Neural cell (in vitro differentiated cells): ENCODE results near the gene POU2F2. TPM values are rescaled to one million over a fixed set of nuclear protein-coding genes. Genes with fewer than 3 reads are reported as not detected.
A peak's percentile ranks its signal among the peaks of the same experiment; 100 is the strongest.

Source experiments
- H2AFZ ChIP-seq: fragments of 200-600, 300-800 bp; sonication (generic), shearing (Covaris generic); 2 replicates; pipeline ENCODE4 v1.6.0; 2014; ENCODE audit warnings: low read depth, mild to moderate bottlenecking, antibody characterized with exemption, low read length, moderate library complexity
- H3F3A ChIP-seq: fragments of 200-600 bp; shearing (Covaris generic); 2 replicates; pipeline ENCODE4 v1.6.1; 2016; ENCODE audit warnings: mild to moderate bottlenecking, moderate library complexity, mixed read lengths, antibody characterized with exemption, low read length; ENCODE audit not compliant: insufficient read depth, poor library complexity, severe bottlenecking
- H3K27ac ChIP-seq: fragments of 200-600, 300-800 bp; sonication (generic), shearing (Covaris generic); 2 replicates; pipeline ENCODE4 v1.5.1; 2014; ENCODE audit warnings: mild to moderate bottlenecking, low read length, moderate library complexity
- H3K27me3 ChIP-seq: fragments of 300-800, 200-600 bp; sonication (generic), shearing (Covaris generic); 2 replicates; pipeline ENCODE4 v1.6.0; 2014; ENCODE audit warnings: mild to moderate bottlenecking, low read depth, low read length, moderate library complexity; ENCODE audit not compliant: insufficient read depth
- H3K36me3 ChIP-seq: fragments of 300-800, 200-600 bp; sonication (generic), shearing (Covaris generic); 2 replicates; pipeline ENCODE4 v1.5.1; 2014; ENCODE audit warnings: mild to moderate bottlenecking, antibody characterized with exemption, low read length, moderate library complexity; ENCODE audit not compliant: insufficient read depth
- H3K4me2 ChIP-seq: fragments of 300-800, 200-600 bp; sonication (generic), shearing (Covaris generic); 2 replicates; pipeline ENCODE4 v1.6.0; 2014; ENCODE audit warnings: mild to moderate bottlenecking, low read length
- H3K4me3 ChIP-seq: fragments of 300-800, 200-600 bp; sonication (generic), shearing (Covaris generic); 2 replicates; pipeline ENCODE4 v1.5.1; 2014; ENCODE audit warnings: mild to moderate bottlenecking, low read length, moderate library complexity
- H3K79me2 ChIP-seq: fragments of 200-600 bp; shearing (Covaris generic); replicated peaks from 2 replicates; pipeline ENCODE4 v1.6.0; 2014; ENCODE audit warnings: mild to moderate bottlenecking, low read length, moderate library complexity; ENCODE audit not compliant: insufficient read depth
- H3K9ac ChIP-seq: fragments of 300-800, 200-600 bp; sonication (generic), shearing (Covaris generic); 2 replicates; pipeline ENCODE4 v1.6.1; 2016; ENCODE audit warnings: mild to moderate bottlenecking, low read length, mixed read lengths
- H3K9me2 ChIP-seq: fragments of 200-600 bp; shearing (Covaris generic); 2 replicates; pipeline ENCODE4 v1.6.1; 2016; ENCODE audit warnings: mild to moderate bottlenecking, low read length, mixed read lengths; ENCODE audit not compliant: insufficient read depth
- H3K9me3 ChIP-seq: fragments of 200-600, 300-800 bp; sonication (generic), shearing (Covaris generic); 2 replicates; pipeline ENCODE4 v1.6.1; 2016; ENCODE audit warnings: mild to moderate bottlenecking, mixed run types, low read length, moderate library complexity, mixed read lengths
- H4K20me1 ChIP-seq: fragments of 200-600 bp; shearing (Covaris generic); 2 replicates; pipeline ENCODE4 v1.6.1; 2016; ENCODE audit warnings: mild to moderate bottlenecking, mixed run types; ENCODE audit not compliant: insufficient read depth
- EP300 ChIP-seq: fragments of 450-650 bp; conservative IDR thresholded peaks from 2 replicates; pipeline ENCODE4 v1.6.1; 2014; ENCODE audit warnings: antibody characterized with exemption, mild to moderate bottlenecking, moderate library complexity; ENCODE audit not compliant: poor library complexity, severe bottlenecking
- EZH2 ChIP-seq: fragments of 200-600, 300-800 bp; shearing (Covaris generic), sonication (generic); IDR thresholded peaks from 2 replicates; pipeline ENCODE4 v1.6.1; 2014; ENCODE audit warnings: antibody characterized with exemption, low read length, borderline replicate concordance, mild to moderate bottlenecking; ENCODE audit not compliant: insufficient read depth, poor library complexity, severe bottlenecking
- MXI1 ChIP-seq: fragments of 450-650 bp; conservative IDR thresholded peaks from 2 replicates; pipeline ENCODE4 v1.6.1; 2014; ENCODE audit warnings: antibody characterized with exemption, mild to moderate bottlenecking; ENCODE audit not compliant: poor library complexity, severe bottlenecking
- POLR2AphosphoS5 ChIP-seq: IDR thresholded peaks from 2 replicates; pipeline ENCODE4 v1.6.1; 2012
- RAD21 ChIP-seq: fragments of 450-650 bp; conservative IDR thresholded peaks from 2 replicates; pipeline ENCODE4 v1.6.1; 2014; ENCODE audit warnings: antibody characterized with exemption, mild to moderate bottlenecking, moderate library complexity
- SMC3 ChIP-seq: fragments of 450-650 bp; conservative IDR thresholded peaks from 2 replicates; pipeline ENCODE4 v1.6.1; 2014; ENCODE audit warnings: antibody characterized with exemption, mild to moderate bottlenecking, moderate library complexity; ENCODE audit not compliant: poor library complexity
- TAF1 ChIP-seq: IDR thresholded peaks from 2 replicates; pipeline ENCODE4 v1.6.1; 2012; ENCODE audit warnings: low read depth
- polyA plus RNA-seq: library from polyadenylated mRNA; depleted of rRNA; stranded (reverse); fragments of >200 nt; gene quantifications from 2 replicates; pipeline ENCODE4 v1.2.3, GENCODE V29; 2014
- TF ChIP-seq, protein P1 (sequence below): IDR thresholded peaks from 2 replicates; pipeline ENCODE4 v1.6.1; 2012; ENCODE audit warnings: borderline replicate concordance
- TF ChIP-seq, protein P2 (sequence below): fragments of 450-650 bp; IDR thresholded peaks from 2 replicates; pipeline ENCODE4 v1.5.1; 2014; ENCODE audit warnings: antibody characterized with exemption, mild to moderate bottlenecking, moderate library complexity; ENCODE audit not compliant: poor library complexity, severe bottlenecking

POU2F2 gene
- polyA plus RNA-seq, 1 donor from 2014 or later: 7.7 TPM

GRCh38 chr19:42134535-42135070 is 2.4 kb upstream of the POU2F2 start:
- H3K27ac ChIP-seq: no peak overlapping the region

GRCh38 chr19:42132851-42133528 is 744 bp upstream of the POU2F2 start:
- peak overlapping the region; percentile 49 for H3K27ac ChIP-seq

More at GRCh38 chr19:42134535-42135070, 2.4 kb upstream of the POU2F2 start:
- Histone ChIP-seq H3K9ac (no peak overlapping the region), H3K9me3 (no peaks in the 10 kb centered on the region), H3K36me3 (no peaks in the 10 kb centered on the region), H3F3A (no peaks in the 10 kb centered on the region), H3K4me2 (no peak overlapping the region), H4K20me1 (no peaks in the 10 kb centered on the region), H2AFZ (no peak overlapping the region), H3K9me2 (no peaks in the 10 kb centered on the region), H3K4me3 (no peak overlapping the region), H3K79me2 (no peaks in the 10 kb centered on the region), H3K27me3 (peaks cover 12% of the 10 kb centered on the region)
- TF ChIP-seq, protein P1, sequence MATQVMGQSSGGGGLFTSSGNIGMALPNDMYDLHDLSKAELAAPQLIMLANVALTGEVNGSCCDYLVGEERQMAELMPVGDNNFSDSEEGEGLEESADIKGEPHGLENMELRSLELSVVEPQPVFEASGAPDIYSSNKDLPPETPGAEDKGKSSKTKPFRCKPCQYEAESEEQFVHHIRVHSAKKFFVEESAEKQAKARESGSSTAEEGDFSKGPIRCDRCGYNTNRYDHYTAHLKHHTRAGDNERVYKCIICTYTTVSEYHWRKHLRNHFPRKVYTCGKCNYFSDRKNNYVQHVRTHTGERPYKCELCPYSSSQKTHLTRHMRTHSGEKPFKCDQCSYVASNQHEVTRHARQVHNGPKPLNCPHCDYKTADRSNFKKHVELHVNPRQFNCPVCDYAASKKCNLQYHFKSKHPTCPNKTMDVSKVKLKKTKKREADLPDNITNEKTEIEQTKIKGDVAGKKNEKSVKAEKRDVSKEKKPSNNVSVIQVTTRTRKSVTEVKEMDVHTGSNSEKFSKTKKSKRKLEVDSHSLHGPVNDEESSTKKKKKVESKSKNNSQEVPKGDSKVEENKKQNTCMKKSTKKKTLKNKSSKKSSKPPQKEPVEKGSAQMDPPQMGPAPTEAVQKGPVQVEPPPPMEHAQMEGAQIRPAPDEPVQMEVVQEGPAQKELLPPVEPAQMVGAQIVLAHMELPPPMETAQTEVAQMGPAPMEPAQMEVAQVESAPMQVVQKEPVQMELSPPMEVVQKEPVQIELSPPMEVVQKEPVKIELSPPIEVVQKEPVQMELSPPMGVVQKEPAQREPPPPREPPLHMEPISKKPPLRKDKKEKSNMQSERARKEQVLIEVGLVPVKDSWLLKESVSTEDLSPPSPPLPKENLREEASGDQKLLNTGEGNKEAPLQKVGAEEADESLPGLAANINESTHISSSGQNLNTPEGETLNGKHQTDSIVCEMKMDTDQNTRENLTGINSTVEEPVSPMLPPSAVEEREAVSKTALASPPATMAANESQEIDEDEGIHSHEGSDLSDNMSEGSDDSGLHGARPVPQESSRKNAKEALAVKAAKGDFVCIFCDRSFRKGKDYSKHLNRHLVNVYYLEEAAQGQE: no peak
- TF ChIP-seq TAF1 (no peak), EP300 (no peak), MXI1 (no peak), SMC3 (no peak), EZH2 (no peak), RAD21 (no peak), POLR2AphosphoS5 (no peak)
- TF ChIP-seq, protein P2, sequence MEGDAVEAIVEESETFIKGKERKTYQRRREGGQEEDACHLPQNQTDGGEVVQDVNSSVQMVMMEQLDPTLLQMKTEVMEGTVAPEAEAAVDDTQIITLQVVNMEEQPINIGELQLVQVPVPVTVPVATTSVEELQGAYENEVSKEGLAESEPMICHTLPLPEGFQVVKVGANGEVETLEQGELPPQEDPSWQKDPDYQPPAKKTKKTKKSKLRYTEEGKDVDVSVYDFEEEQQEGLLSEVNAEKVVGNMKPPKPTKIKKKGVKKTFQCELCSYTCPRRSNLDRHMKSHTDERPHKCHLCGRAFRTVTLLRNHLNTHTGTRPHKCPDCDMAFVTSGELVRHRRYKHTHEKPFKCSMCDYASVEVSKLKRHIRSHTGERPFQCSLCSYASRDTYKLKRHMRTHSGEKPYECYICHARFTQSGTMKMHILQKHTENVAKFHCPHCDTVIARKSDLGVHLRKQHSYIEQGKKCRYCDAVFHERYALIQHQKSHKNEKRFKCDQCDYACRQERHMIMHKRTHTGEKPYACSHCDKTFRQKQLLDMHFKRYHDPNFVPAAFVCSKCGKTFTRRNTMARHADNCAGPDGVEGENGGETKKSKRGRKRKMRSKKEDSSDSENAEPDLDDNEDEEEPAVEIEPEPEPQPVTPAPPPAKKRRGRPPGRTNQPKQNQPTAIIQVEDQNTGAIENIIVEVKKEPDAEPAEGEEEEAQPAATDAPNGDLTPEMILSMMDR: no peak

More at GRCh38 chr19:42132851-42133528, 744 bp upstream of the POU2F2 start:
- no peaks in the 10 kb centered on the region for H3F3A ChIP-seq
- H3K36me3 ChIP-seq: no peaks in the 10 kb centered on the region
- TF ChIP-seq, protein P1: peak; percentile 64
- TF ChIP-seq, protein P2: peak; percentile 96
- TF ChIP-seq POLR2AphosphoS5 (peak; percentile 70), MXI1 (peak; percentile 49), EZH2 (no peak), EP300 (no peak), SMC3 (peak; percentile 99), TAF1 (peak; percentile 69), RAD21 (peak; percentile 99)
- H3K27me3 ChIP-seq: peaks cover 12% of the 10 kb centered on the region
- H3K4me2 ChIP-seq: peak overlapping the region; percentile 47
- H2AFZ ChIP-seq: no peak overlapping the region
- H3K9me3 ChIP-seq: no peaks in the 10 kb centered on the region
- H3K4me3 ChIP-seq: peak overlapping the region; percentile 63
- H3K9me2 ChIP-seq: no peaks in the 10 kb centered on the region
- H3K79me2 ChIP-seq: no peaks in the 10 kb centered on the region
- peak overlapping the region; percentile 67 for H3K9ac ChIP-seq
- no peaks in the 10 kb centered on the region for H4K20me1 ChIP-seq
